NCI-H1930 (cell line): ENCODE results near the gene BCL2L1.
"Not testable (repeated sequence)": the region's sequence is repeated elsewhere in the genome, so short reads cannot be mapped to it uniquely, and the experiment has no call there.

Experiments used
- DNase-seq, 2 experiments: peaks; one replicate each; lab custom pipeline; 2025; lab: John Stamatoyannopoulos, UW

The BCL2L1 gene

DNA sequence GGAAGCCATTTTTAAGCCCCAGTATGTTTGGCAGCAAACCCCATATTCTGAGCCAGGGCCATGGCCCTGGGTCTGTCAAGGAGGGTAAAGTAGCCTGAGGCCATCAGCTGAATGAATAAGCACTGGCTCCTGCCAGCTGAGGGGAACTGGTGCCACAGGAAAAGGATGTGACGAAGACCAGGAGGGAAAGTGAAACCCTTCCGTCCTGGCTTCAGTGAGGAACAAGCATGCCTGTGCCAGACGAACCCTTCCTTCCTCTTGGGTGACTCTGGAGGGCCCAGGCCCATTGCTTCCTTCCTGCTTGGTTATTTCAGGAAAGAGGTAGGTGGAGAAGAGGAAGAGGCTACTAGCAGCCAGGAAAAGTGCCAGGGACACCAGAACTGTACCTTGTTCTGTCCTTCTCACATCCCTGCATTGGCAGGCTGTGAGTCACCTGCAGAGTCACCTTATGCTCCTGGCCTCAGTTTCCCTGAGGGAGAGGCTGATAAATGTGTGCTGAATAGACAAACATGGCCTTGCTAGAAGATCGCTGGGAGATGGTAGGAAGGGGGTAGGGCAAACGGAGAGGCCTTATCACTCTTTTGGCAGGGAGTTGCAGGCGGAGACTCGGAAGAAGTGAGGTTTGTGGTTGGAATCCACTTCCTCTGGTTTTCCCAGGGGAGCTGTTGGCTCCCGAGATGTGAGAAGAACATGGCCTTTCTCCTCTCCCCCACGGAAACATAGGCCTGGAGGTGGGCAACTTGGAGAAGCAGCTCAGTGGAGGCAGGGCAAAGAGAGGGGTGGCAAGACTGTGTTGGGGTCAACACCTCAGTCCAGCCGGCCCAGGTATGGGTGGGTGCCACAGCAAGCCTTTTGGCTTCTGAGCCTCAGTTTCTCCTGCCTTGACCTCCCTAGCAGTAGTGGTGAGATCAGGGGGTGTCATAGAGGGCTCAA, 47.5 kb downstream of the BCL2L1 start:
- no peak for DNase-seq

DNA sequence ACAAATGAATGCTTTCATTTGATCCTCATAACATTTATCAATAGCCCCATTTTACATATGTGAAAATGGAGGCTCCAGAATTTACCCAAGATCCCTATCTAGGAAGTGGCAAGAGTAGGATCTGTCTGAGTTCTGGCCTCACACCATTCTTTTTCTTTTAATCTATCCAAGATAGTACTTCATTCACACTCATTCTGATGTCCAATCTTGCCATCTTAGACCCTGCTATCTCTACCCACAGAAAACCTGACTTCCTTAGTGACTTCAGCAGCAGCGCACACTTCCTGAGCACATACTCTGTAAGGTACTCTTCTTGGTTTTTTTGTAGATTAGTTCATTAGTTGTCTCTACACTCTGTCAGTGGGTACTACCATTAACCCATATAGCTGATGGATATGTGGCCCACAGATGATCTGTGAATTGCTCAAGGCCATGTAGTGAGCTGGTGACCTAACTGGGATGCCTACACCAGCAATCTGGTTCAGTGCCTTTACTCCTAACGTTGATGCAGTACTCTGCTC, 48.7 kb downstream of the BCL2L1 start:
- no peak for DNase-seq

DNA sequence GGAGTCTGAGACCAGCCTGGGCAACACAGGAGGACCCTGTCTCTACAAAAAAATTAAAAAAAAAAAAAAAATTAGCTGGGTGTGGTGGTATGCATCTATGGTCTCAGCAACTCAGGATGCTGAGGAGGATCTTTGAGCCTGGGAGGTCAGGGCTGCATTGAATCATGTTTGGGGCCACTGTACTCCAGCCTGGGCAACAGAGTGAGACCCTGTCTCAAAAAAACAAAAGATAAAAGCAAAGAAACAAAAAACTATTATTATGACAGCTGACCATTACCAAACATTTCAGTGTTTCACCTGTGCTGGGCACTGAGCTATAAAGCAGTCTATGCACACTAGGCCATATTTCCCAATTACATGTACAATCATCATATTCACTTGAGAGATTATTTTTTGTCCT, 49.2 kb downstream of the BCL2L1 start:
- no peak for DNase-seq

DNA sequence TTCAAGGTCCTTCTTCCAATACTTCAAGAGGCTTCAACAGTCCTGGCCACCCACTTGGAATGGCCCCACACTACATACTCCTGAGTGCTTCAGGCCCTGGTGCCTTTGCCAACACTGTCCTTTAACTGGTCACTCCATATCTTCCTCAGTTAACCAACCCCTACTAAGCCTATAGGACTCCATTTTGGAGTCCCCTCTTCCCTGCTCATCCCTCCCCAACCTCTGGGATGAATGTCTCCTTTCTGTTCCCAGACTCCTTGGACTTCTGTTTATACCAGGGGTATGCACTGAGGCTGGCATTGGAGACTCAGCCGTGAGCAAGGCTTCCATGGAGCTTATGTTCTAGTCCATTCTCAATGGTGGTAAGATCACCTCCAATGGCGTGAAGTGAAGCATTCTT, 51.3 kb downstream of the BCL2L1 start:
- DNase-seq: no peak

DNA sequence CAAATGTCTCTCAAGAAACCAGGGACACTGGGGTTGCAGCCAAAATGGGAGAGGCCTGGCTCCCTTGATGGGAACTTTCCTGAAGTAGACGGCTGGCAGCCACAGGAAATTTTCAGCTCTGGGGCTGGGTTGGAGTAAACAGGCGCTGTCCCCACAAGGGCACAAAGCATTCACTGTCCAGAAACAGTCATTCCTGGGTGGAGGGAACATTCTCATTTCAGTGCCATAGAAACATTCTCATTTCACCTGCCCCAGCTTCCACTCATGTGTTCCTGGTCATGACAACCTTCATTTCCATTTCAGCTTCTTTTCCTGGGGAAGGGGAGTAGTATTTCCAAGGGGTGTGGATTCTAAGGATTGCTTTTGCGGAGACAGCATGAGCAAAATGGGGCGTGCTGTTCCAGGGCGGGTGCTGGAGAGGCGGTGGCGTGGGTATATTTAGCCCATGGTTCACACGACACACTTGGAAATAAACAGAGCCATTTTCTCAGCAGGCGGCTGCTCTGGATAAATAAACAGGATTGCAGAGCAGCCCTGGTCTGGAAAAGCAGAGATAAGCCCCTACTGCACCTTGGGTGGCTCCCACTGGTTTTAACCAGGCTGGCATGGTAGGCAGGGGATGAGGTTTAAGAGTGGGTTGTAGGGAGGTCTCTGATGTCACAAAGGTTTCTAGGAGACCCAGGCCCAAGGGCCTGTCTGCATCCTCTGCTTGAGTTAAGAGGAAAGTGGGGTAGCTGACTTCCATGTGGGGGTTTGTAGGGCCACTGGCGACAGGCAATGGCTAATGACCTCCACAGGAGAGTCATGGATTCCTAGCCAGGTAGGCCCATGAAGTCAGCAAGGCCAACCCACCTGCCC, 52.1 kb downstream of the BCL2L1 start:
- DNase-seq: no peak

DNA sequence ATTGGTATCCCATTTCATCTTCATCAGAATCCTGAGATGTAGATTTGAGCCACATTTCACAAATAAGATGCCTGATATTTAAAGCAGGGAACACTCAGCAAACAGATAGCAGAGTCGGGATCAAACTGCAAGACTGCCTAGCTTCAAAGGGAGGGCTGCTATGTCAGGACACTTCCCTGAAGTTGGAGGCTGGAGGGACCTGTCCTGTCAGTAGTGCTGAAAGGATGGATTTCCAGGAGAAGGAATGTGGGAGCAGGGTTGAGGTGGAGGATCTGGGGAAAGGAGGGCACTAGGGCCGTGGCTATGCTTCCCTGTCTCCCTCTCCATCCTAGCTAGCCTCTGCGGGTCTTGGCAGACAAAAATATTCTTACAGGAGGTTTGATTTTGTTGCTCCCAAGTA, 52.8 kb downstream of the BCL2L1 start:
- no peak for DNase-seq

DNA sequence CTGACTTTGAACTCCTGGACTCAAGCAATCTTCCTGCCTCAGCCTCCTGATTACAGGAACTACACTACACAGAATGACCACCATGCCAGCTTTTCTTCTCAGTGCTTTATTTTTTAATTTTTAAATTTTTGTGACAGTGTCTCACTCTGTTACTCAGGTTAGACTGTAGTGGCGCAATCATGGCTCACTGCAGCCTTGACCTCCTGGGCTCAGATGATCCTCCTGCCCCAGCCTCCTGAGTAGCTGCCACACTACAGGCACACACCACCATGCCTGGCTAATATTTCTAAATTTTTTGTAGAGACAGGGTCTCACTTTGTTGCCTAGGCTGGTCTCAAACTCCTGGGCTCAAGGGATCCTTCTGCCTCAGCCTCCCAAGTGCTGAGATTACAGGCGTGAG, 53.7 kb downstream of the BCL2L1 start:
- DNase-seq: not testable (repeated sequence)

DNA sequence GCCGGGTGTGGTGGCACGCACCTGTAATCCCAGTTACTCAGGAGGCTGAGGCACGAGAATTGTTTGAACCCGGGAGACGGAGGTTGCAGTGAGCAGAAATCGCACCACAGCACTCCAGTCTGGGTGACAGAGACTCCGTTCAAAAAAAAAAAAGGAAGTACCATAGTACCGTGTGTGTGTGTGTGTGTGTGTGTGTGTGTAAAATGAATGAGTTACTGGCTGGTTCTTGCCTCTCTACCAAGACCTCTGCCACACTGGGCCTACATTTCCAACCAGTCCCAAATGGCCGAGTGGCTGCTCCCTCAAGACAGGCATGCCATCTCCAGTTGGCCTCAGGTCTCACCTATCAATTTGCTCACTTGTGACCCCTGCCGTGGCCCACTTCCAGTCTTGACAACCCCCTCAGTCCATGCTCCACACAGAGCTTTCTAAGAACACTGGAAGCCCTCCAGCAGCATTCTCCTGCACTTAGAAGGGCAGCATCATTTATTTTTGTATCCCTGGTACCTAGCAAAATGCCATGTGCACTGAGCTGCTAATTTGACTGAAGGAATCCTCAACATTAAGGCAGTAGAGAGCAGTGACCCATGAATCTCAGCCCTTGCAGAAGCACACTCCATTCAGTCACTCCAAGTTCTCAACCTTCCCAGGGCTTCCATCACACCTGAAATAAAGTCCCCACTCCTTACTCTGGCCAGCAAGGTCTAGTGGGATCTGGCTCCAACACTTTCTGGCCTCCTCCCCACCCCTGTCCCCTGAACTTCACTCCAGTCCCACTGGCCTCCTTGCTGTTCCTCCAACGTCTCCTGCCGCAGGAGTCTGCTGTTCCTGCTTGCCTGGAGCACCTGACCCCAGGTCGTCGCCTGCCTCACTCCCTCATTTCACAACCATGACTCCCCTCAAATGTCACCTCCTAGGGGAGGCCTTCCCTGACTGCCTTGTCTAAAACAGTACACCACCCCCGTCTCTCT, 55.1 kb downstream of the BCL2L1 start:
- DNase-seq: no peak

DNA sequence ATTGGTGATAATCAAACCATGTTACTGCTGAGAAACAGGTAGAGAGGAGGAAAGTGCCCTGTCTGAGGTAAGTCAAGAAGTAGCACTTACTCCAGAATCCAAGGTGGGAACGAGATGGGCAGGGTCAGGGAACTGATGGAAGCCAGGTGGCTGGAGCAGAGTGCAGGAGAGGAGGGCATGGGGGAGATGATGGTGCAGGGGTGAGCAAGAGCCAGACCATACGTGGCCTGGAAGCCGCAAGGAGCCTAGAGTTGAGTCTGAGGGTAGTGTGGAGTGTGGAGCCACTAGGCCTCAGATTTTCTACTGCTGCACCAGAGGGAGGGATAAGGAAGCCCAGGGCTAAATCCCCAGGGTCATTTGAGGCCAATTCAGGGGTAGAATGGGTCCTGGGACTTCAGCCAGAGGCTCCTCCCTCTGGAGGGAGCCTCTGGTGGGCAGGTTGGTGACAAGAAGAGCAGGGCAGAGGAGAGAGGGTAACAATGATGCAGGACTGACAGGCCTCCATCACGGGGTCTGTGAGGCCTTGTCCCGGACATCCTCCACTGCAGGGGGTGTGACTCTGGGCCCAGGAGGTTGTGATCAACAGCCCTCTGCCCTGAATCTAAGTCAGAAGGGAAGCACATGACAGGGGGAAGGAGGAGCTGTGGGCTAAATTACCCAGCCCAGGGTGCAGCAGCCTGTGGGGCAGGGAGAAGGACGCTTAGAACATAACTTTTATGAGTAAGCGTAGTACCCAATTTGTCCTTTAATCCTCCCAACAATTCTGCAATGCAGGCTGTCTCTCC, 56.2 kb downstream of the BCL2L1 start:
- DNase-seq: no peak

DNA sequence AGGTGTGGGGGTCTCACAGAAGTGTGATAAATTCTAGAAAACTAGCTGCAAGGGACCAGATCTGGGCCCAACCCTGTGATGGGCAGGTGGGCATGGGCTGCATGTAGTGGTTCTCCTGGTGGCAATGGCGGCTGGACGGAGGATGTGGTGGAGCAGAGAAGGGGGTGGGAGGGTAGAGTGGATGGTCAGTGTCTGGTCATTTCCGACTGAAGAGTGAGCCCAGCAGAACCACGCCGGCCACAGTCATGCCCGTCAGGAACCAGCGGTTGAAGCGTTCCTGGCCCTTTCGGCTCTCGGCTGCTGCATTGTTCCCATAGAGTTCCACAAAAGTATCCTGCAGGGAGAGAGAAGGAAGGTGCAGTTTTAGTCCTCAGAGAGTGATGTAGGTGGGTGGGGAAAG, 56.9 kb downstream of the BCL2L1 start:
- DNase-seq: no peak

DNA sequence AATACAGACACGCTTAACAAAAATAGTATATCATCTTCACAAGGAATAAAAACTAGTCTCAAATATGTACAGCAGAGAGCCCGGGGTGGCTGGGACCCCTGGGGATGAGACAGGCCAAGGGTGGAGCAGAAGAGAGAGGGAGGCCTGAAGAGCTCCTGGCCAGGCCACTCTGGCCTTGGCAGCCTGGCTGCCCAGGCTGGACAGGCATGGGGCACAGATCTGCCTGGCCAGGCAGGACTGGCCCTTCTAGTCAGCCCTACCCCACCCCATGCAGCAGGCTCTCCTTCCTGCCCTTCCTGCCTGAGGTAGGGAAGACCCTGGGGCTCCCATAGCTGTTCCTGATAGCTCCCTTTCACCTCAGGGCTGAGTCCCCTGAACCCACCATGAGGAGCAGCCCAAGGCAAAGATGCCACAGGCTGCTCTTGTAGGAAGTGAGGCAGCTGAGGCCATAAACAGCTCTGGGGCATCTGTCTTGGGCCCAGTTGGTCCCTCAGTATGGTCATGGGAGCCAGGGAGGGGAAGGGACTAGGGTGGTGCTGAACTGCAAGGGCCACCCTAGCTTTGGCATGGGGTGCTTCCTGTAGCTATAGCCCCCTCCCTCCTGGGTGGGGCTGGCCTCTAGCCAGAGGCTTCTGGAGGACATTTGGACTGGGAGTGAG, 57.8 kb downstream of the BCL2L1 start:
- DNase-seq: no peak

DNA sequence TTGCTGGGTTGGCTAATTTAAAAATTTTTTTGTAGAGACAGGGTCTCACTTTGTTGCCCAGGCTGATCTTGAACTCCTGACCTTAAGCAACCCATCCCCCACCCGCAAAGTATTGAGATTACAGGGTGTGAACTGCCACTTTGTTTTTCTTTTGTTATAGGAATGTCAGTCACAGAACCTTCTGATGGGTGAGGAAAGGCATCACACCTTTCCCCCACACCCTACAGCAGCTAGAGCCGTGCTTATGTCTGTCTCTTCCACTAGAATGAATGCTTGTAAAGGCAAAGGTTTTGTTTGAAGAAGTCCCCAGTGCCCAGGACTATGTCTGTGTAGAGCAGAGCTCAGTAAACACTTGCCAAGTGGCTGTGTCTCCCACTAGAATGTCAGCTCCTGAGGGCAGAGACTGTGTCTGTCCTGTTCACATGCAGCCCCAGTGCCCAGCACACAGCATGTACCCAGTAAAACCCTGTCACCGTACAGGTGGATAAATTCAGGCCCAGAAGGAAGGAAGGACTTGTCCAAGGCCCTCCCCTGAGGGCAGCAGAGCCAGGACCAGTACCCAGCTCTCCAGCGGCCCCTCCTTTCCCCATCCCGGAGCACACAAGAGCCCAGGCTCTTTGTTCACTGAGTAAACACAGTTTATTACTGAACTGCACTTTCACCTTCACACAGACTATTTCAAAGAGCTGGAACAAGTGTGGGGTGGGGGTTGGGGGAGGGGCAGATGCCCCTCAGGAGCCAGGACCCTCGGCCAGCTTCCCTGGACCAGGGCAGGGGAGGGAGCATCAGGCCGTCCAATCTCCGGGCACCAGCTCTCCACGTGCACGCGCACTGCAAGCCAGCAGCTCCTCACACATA, 58.6 kb downstream of the BCL2L1 start:
- DNase-seq: no peak

DNA sequence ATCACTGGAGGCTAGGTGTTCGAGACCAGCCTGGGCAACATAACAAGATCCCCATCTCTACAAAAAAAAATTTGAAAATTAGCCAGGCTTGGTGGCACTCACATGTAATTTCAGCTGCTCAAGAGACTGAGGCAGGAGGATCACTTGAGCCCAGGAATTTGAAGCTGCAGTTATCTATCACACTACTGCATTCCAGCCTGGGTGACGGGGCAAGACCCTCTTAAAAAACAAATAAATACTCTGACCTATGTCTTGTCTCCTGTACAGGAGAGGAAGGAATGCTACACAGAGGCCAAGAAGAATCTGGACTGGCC, 59.2 kb downstream of the BCL2L1 start:
- DNase-seq: no peak

DNA sequence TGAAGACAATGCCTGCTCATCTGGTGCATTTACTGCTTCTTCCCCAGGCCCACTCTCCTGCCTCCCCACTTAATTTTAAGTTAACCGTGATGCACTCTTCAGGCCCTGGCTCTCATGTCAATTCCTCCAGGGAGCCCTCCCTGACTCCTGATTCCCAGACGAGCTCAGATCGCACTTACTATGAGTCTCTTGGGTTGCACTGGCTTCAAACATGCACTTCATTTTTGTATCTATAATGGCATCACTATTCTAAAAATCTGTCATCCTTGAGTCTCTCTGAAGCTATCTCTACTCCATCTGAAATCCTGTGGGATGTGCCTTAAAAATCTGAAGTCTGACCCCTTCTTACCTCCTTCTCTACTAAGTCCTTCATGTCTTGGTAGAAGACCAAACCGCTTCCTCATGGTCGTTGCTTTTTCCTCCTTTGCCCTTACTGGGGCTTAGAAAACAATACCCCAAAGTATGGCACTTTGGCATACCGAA, 60.3 kb downstream of the BCL2L1 start:
- no peak for DNase-seq

DNA sequence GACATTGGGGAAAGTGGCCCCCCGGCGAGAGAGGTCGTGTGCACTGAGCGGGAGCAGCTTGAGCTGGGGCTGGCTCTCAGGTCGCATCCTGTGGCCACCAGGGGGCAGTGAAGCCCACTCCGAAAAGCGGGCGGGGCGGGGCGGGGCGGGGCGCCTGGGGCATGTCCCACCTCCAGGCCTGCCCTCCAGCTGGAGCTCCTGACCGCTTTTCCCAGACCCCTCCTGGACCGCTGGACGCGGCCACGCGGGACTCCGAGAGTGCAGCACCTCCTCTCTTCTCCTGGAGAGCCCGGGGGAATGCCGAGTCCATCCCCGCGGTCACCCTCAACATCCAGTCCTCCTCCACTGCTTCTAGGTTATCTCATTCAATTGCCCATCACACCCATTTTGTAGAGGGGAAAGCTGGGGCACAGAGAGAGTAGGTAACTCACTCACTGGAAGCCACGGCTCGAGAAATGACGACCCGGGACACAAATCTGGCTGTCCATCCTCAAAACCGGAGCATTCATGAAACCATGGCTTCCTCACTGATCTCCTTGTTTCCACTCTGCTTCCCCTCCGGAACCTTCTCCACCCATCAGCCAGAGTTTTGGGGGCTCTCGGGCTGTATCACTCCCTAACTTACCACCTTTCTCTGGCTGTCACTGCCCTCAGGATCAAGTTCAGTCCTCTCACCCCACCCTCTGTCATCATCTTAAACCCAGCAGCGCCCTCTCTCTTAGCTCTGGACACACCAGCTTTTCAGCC, 60.9 kb downstream of the BCL2L1 start:
- DNase-seq: peak; percentile 72 to 80

DNA sequence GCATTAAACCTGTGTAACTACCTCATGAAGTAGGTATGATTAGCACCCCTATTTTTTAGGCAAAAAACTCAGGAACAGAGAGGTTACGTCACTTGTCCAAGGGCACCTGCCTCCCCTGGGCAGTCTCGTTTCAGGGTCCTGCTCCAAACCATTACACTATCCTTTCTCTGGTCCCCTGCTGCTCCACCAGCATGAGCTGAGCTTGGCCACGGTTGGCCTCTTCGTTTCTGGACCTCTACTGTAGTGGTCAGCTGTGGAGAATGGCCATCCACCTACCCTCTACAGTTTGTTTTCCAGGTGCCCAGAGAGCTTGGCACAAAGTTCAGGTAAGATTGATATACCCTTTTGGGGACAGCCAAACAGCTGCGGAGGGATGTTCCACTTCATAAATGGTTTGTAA, 68.1 kb downstream of the BCL2L1 start:
- no peak for DNase-seq

DNA sequence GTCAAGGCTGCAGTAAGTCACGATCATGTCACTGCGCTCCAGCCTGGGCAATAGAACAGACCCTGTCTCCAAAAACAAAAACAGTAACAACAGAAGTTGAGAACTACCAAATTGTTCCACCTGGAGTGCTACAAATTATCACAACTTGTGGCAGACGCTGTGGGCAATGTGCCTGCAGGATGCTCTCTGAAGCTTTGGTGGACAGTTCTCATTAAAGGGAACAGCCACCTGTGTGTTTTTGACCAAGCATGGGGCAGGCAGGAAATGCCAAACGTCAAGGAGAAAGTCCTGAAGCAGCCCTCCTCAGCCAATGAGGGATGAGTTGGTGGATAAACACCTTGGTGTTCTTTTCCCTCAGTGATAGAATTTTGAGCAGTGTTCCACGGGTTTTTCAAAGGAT, 69.1 kb downstream of the BCL2L1 start:
- DNase-seq: no peak

DNA sequence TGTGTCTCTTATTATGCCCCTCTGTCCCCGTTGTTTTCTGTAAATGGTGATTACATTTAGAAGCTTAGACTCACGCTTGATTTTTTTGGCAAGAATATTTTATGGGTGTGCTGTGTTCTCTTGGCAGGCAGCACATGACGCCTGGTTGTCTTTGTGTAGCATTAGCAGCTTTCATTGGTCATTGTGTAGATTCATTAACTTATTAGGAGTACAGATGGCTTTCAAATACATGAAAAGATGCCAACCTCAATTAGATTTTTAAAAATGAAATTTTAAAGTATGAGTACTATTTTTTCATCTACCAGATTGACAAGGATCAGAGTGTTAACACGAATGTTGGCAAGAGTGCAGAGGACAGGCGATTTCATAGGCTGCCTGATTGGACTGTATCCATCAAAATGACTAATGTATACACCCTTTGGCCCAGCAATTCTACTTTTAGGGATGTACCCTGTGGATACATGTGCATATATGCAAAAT, 69.7 kb downstream of the BCL2L1 start:
- no peak for DNase-seq
